Lung (tissue), 12 donors: ENCODE data around the gene OR9Q1. TPM values are rescaled to one million over a fixed set of nuclear protein-coding genes. Genes with fewer than 3 reads are reported as not detected.
"Not testable (repeated sequence)": the region's sequence is repeated elsewhere in the genome, so short reads cannot be mapped to it uniquely, and the experiment has no call there.

Experiments
- ATAC-seq: fragments of 200-7000 bp; cut with Tn5 transposase; one replicate; pipeline ENCODE4 v1.9.1; 2020; ENCODE audit warnings: moderate number of reproducible peaks; ENCODE audit not compliant: insufficient read depth, low FRiP score
- DNase-seq, 3 donors: peaks; one replicate each; pipeline ENCODE4 v3.0.0-alpha.2; 2013 to 2017
- H3K27ac ChIP-seq, 2 donors: one replicate each; pipeline ENCODE4 v1.5.1; 2013; ENCODE audit warnings: mild to moderate bottlenecking in 2 of 2, moderate library complexity in 2 of 2, control low read depth in 1 of 2, inconsistent platforms in 1 of 2, low read depth in 1 of 2, low read length in 1 of 2
- H3K27me3 ChIP-seq, 3 donors: one replicate each; pipeline ENCODE4 v1.5.1; 2013; ENCODE audit warnings: low read length in 2 of 3; ENCODE audit not compliant: control insufficient read depth in 3 of 3, insufficient read depth in 3 of 3
- H3K36me3 ChIP-seq, 4 donors: one replicate each; pipeline ENCODE4 v1.5.1; 2013; ENCODE audit warnings: low read length in 4 of 4, mild to moderate bottlenecking in 1 of 4, moderate library complexity in 1 of 4; ENCODE audit not compliant: control insufficient read depth in 4 of 4, insufficient read depth in 4 of 4
- H3K4me1 ChIP-seq, 5 donors: one replicate each; pipeline ENCODE4 v1.5.1; 2013; ENCODE audit warnings: low read length in 5 of 5, mild to moderate bottlenecking in 2 of 5, moderate library complexity in 1 of 5; ENCODE audit not compliant: control insufficient read depth in 5 of 5, insufficient read depth in 5 of 5
- H3K4me3 ChIP-seq: one replicate; pipeline ENCODE4 v1.5.1; 2013; ENCODE audit warnings: mild to moderate bottlenecking, control low read depth, moderate library complexity
- H3K9ac ChIP-seq, 2 donors: one replicate each; pipeline ENCODE4 v1.5.1; 2013; ENCODE audit warnings: low read length in 2 of 2, control low read depth in 1 of 2; ENCODE audit not compliant: insufficient read depth in 1 of 2
- H3K9me3 ChIP-seq, 4 donors: one replicate each; pipeline ENCODE4 v1.5.1; 2013; ENCODE audit warnings: low read length in 3 of 4, mild to moderate bottlenecking in 1 of 4, moderate library complexity in 1 of 4; ENCODE audit not compliant: control insufficient read depth in 4 of 4, insufficient read depth in 3 of 4
- WGBS, 2 donors: extraction: QIAGEN DNeasy Blood & Tissue Kit; methylation state at CpG; one replicate each; pipeline ENCODE4 v1.1.7; 2013; 5-methylcytosine and 5-hydroxymethylcytosine counted together
- polyA plus RNA-seq, 2 donors: library from polyadenylated mRNA; stranded (reverse); fragments of 200-250 nt; gene quantifications; one replicate each; pipeline ENCODE4 v1.2.1, GENCODE V29; 2013
- total RNA-seq, 2 donors: library from RNA; depleted of rRNA in 1 of 2; stranded (reverse); fragments of >200 nt in 1 of 2; gene quantifications; one replicate each; pipeline ENCODE4 v1.2.1, GENCODE V29; 2014 to 2021
- TF ChIP-seq, protein P1 (sequence below): IDR thresholded peaks from 2 replicates; pipeline ENCODE4 v1.5.1; 2012; ENCODE audit warnings: mild to moderate bottlenecking; ENCODE audit errors: control extremely low read depth, extremely low read depth
- donor health status: control.
- donor health status: control.
- donor health status: Bipolar disorder and iron deficiency.
- donor health status: healthy.
- donor health status: DM: yes; HTN: yes; CAD: no.

OR9Q1 gene
- total and polyA plus RNA-seq, 4 donors = 0.14 TPM; not detected in 3

GRCh38 chr11:58204042-58204441 is 180.4 kb downstream of the OR9Q1 start, which contains the start of gene OR1S2:
TSS of gene OR1S2 (minus strand) at chr11:58204142. CDS start at chr11:58204142, 0 bp downstream.
- no peak for DNase-seq
- H3K4me3 ChIP-seq = no peak within 1 kb of the TSS
- H3K27me3 ChIP-seq = no peaks in the 10 kb centered on the region
- no peaks in the 10 kb centered on the region for H3K4me1 ChIP-seq
- no peaks in the 10 kb centered on the region for H3K36me3 ChIP-seq
- ATAC-seq = no peak
- H3K9ac ChIP-seq = no peak within 1 kb of the TSS
- H3K27ac ChIP-seq = no peak within 1 kb of the TSS
- TF ChIP-seq, protein P1, sequence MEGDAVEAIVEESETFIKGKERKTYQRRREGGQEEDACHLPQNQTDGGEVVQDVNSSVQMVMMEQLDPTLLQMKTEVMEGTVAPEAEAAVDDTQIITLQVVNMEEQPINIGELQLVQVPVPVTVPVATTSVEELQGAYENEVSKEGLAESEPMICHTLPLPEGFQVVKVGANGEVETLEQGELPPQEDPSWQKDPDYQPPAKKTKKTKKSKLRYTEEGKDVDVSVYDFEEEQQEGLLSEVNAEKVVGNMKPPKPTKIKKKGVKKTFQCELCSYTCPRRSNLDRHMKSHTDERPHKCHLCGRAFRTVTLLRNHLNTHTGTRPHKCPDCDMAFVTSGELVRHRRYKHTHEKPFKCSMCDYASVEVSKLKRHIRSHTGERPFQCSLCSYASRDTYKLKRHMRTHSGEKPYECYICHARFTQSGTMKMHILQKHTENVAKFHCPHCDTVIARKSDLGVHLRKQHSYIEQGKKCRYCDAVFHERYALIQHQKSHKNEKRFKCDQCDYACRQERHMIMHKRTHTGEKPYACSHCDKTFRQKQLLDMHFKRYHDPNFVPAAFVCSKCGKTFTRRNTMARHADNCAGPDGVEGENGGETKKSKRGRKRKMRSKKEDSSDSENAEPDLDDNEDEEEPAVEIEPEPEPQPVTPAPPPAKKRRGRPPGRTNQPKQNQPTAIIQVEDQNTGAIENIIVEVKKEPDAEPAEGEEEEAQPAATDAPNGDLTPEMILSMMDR = no peak
- peaks cover 0 to under 1% (median 0%) of the 10 kb centered on the region in 4 donors for H3K9me3 ChIP-seq

- not testable (repeated sequence) for DNase-seq, H3K9ac ChIP-seq, H3K9me3 ChIP-seq, ATAC-seq, H3K4me1 ChIP-seq, H3K27me3 ChIP-seq, H3K4me3 ChIP-seq, H3K27ac ChIP-seq, H3K36me3 ChIP-seq
- 84 to 95% methylated on average over 2 of the region's 2 CpGs for WGBS, 2 donors
Observed at GRCh38 chr11:58212420-58212819, 188.7 kb downstream of the OR9Q1 start, which contains the start of gene OR1S1. TSS of gene OR1S1 (plus strand) at chr11:58212720.

DNA sequence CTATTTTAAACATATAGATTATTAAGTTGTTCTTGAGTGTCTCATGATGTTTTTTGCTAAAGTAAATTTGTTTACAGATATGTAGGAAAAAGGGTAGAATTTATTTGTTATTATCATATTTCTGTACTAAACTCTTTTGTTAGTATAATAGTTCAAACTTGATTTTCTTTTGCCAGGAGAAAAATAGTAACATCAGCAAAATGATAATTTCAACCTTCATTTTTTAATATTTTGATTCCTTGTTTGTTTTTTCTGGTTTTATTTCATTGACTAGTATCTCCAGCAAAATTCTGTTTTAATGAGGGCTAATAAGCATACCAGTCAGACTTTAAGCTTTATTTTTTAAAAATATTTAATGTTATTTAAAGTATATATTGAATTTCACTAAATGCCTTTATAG is 192.8 kb downstream of the OR9Q1 start:
- ATAC-seq = no peak
- no peak overlapping the region for H3K9ac ChIP-seq
- H3K4me3 ChIP-seq = no peak overlapping the region
- H3K27me3 ChIP-seq = no peaks in the 10 kb centered on the region
- TF ChIP-seq, protein P1 = no peak
- peaks cover 0 to 1% (median 0%) of the 10 kb centered on the region in 4 donors for H3K9me3 ChIP-seq
- no peaks in the 10 kb centered on the region for H3K36me3 ChIP-seq
- no peak overlapping the region for H3K27ac ChIP-seq
- no peak for DNase-seq
- no peaks in the 10 kb centered on the region for H3K4me1 ChIP-seq

- TF ChIP-seq, protein P1 = no peak
- WGBS, 2 donors = 81% methylated on average over 7 of the region's 7 CpGs
- ATAC-seq (no peak), DNase-seq (no peak)
- no peaks in the 10 kb centered on the region for H3K4me1 ChIP-seq
- H3K27ac ChIP-seq = no peak overlapping the region
- no peaks in the 10 kb centered on the region for H3K36me3 ChIP-seq
- no peak overlapping the region for H3K9ac ChIP-seq
- H3K4me3 ChIP-seq = no peak overlapping the region
- peaks cover 0 to 4% (median 0%) of the 10 kb centered on the region in 4 donors for H3K9me3 ChIP-seq
- no peaks in the 10 kb centered on the region for H3K27me3 ChIP-seq
Observed at GRCh38 chr11:58222721-58223120, 199.0 kb downstream of the OR9Q1 start.
